C4-2B (cell line): ENCODE measurements around the gene GALNT1.

Experiments used
- H3K27ac ChIP-seq: fragments of 450-650 bp; 2 replicates; pipeline ENCODE4 v1.5.1; 2017
- ZFX ChIP-seq: fragments of 450-650 bp; IDR thresholded peaks from 2 replicates; pipeline ENCODE4 v1.6.1; 2017
- TF ChIP-seq, protein P1 (sequence below): fragments of 450-650 bp; conservative IDR thresholded peaks from 2 replicates; pipeline ENCODE4 v1.5.1; 2017; ENCODE audit warnings: mild to moderate bottlenecking

GALNT1 gene

DNA sequence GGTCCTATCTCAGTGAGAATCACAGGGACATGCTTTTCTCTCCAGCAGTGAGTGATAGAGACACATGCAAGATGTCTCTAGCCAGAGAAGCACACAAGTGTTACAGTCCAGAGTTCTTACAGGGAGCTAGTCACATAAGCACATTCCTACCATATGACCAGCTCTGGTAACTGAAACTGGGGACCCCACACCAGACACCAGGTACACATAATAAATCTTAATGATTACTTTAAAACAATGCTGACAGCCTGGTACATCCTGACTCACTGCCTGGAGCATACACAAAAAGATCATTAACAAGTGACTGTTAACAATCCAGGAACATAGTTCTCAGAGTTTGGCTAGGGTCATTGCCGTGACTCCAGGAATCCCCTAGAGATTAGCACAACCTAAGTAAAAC, 53.6 kb downstream of the GALNT1 start:
- TF ChIP-seq, protein P1, sequence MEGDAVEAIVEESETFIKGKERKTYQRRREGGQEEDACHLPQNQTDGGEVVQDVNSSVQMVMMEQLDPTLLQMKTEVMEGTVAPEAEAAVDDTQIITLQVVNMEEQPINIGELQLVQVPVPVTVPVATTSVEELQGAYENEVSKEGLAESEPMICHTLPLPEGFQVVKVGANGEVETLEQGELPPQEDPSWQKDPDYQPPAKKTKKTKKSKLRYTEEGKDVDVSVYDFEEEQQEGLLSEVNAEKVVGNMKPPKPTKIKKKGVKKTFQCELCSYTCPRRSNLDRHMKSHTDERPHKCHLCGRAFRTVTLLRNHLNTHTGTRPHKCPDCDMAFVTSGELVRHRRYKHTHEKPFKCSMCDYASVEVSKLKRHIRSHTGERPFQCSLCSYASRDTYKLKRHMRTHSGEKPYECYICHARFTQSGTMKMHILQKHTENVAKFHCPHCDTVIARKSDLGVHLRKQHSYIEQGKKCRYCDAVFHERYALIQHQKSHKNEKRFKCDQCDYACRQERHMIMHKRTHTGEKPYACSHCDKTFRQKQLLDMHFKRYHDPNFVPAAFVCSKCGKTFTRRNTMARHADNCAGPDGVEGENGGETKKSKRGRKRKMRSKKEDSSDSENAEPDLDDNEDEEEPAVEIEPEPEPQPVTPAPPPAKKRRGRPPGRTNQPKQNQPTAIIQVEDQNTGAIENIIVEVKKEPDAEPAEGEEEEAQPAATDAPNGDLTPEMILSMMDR: no peak
- no peak for TF ChIP-seq ZFX
- H3K27ac ChIP-seq: no peak overlapping the region

DNA sequence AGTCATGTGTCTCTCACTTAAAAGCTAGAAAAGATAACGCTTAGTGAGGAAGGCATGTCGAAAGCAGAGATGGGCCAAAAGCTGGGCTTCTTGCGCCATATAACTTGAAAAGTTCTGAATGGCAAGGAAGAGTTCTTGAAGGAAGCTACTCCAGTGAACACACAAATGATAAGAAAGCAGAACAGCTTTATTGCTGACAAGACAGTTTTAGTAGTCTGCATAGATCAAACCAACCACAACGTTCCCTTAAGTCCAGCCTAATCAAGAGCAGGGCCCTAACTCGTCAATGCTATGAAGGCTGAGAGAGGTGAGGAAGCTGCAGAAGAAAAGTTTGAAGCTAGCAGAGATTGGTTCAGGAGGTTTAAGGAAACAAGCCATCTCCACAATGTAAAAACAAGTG, 55.7 kb downstream of the GALNT1 start:
- H3K27ac ChIP-seq: no peak overlapping the region
- TF ChIP-seq, protein P1: no peak
- no peak for TF ChIP-seq ZFX

DNA sequence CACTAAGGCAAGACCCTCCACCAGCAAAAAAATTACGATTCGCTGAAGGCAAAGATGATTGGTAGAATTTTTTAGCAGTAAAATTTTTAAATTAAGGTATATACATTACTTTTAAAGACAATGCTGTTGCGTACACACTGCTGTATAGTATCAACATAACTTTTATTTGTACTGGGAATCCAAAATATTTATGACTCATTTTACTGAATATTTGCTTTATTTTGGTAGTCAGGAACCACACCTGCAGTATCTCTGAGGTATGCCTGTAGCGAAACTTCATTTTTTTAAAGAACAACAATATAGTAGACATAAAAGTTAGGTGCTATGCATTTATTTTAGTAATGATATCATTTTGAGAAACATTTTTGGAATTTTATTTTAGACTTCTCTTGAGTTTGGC, 57.8 kb downstream of the GALNT1 start:
- no peak overlapping the region for H3K27ac ChIP-seq
- no peak for TF ChIP-seq ZFX
- TF ChIP-seq, protein P1: no peak

DNA sequence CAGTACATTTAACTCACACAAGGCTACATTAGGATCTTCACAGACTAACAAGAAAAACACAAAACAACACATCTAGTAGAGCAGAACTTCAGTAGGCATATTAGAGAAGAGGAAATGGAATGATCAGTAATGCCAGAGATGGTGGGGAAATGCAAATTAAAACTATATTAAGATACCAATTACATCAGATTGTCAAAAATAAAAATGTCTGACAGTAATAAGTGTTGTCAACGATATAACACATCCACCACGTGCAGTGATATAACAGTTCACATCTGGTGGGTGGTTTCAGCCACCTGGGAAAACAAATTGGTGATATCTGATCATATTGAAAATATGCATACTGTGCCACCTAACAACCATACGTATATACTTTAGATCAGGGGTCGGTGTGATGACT, 59.9 kb downstream of the GALNT1 start:
- TF ChIP-seq, protein P1: no peak
- H3K27ac ChIP-seq: no peak overlapping the region

DNA sequence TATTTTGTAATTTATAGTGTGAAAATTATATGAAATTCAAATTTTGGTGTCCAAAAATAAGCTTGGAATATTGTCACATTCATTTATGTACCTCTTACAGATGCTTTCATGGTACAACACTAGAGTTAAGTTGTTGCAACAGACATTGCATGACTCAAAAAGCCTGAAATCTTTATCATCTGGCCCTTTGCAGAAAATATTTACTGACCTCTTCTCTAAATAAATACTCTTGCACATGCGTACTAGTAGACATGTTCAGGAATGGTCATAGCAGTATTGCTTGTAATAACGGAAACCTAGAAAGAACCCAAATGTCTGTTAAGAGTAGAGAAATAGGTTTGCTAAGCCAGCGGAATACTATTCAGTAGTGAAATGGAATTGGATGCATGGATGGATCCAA, 60.4 kb downstream of the GALNT1 start:
- TF ChIP-seq, protein P1: no peak
- no peak for TF ChIP-seq ZFX
- H3K27ac ChIP-seq: no peak overlapping the region

DNA sequence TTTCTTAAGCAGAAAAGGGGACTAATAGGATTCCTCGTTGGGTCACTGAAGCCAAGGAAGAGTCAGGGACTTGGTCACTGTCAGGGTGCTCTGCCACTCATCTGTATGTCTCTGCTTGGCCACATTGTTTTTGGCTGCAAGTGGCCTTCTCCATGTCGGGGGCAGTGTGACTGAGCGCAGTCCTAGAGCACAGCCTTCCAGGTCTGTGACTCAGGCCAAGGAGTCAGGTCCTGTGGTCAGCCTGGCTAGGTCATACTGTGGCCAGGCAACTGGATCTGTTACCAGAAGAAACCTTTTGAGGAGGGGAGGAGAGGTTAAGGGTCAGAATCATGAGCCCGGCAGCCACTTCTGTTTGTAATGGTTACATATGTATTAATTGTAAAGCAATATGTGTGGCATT, 61.3 kb downstream of the GALNT1 start:
- TF ChIP-seq, protein P1: no peak
- TF ChIP-seq ZFX: no peak
- H3K27ac ChIP-seq: no peak overlapping the region

DNA sequence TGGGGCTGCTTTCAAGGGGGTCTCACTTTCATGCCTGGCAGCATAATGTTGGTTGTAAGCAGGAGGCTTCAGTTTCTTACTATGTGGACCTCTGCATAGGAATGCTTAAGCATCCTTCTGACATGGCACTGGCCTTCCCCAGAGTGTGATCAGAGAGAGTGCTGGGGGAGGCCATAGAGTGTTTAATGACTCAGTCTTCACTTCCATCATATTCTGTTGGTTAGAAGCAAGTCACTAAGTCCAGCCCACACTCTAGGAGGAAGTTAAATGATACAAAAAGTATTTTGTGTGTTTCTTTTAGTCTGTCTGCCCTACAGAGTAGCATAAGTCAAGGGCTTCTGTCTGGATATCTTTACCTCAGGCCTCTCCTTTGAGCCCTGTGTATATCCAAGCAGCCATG, 64.9 kb downstream of the GALNT1 start:
- no peak overlapping the region for H3K27ac ChIP-seq

More for the DNA sequence above, 64.9 kb downstream of the GALNT1 start:
- no peak for TF ChIP-seq ZFX
- TF ChIP-seq, protein P1: no peak
